ENCODE data around the gene GCC2. TPM values are rescaled to one million over a fixed set of nuclear protein-coding genes. Genes with fewer than 3 reads are reported as not detected.
A peak's percentile ranks its signal among the peaks of the same experiment; 100 is the strongest.
"Not testable (repeated sequence)": the region's sequence is repeated elsewhere in the genome, so short reads cannot be mapped to it uniquely, and the experiment has no call there.

The GCC2 gene
- total and polyA plus RNA-seq, 2 of the 13 experiments (the other 11 are each of a cell fraction or from before 2014, with no cell fraction given), result 17.6 to 22.5 TPM

DNA sequence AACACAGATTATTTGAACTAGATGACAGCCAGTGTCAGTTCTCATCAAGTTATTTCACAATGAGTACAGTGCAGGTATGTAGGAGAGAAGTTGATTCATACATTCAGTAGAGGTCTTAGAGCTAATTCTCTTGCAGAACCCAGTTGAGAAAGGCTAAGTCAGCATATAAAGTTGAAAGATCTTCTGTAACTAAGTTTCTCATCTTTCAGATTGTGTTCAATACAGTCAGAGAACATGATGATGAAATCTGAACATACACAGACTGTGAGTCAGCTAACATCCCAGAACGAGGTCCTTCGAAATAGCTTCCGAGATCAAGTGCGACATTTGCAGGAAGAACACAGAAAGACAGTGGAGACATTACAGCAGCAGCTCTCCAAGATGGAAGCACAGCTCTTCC is 43.4 kb downstream of the GCC2 start (continued):
- TF ChIP-seq, protein P1, sequence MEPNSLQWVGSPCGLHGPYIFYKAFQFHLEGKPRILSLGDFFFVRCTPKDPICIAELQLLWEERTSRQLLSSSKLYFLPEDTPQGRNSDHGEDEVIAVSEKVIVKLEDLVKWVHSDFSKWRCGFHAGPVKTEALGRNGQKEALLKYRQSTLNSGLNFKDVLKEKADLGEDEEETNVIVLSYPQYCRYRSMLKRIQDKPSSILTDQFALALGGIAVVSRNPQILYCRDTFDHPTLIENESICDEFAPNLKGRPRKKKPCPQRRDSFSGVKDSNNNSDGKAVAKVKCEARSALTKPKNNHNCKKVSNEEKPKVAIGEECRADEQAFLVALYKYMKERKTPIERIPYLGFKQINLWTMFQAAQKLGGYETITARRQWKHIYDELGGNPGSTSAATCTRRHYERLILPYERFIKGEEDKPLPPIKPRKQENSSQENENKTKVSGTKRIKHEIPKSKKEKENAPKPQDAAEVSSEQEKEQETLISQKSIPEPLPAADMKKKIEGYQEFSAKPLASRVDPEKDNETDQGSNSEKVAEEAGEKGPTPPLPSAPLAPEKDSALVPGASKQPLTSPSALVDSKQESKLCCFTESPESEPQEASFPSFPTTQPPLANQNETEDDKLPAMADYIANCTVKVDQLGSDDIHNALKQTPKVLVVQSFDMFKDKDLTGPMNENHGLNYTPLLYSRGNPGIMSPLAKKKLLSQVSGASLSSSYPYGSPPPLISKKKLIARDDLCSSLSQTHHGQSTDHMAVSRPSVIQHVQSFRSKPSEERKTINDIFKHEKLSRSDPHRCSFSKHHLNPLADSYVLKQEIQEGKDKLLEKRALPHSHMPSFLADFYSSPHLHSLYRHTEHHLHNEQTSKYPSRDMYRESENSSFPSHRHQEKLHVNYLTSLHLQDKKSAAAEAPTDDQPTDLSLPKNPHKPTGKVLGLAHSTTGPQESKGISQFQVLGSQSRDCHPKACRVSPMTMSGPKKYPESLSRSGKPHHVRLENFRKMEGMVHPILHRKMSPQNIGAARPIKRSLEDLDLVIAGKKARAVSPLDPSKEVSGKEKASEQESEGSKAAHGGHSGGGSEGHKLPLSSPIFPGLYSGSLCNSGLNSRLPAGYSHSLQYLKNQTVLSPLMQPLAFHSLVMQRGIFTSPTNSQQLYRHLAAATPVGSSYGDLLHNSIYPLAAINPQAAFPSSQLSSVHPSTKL (CRISPR knock-in tag; IDR thresholded peaks at IDR 0.05), result peak; percentile 40; the same call in 1 of the 2 replicates
- TF ChIP-seq NRL (CRISPR knock-in tag; IDR thresholded peaks at IDR 0.05; ENCODE audit: borderline replicate concordance), result no peak
- no peak for TF ChIP-seq ZNF746 (CRISPR knock-in tag; IDR thresholded peaks at IDR 0.05)
- TF ChIP-seq SRF (IDR thresholded peaks at IDR 0.05; ENCODE audit: low read depth, low read length), result no peak

DNA sequence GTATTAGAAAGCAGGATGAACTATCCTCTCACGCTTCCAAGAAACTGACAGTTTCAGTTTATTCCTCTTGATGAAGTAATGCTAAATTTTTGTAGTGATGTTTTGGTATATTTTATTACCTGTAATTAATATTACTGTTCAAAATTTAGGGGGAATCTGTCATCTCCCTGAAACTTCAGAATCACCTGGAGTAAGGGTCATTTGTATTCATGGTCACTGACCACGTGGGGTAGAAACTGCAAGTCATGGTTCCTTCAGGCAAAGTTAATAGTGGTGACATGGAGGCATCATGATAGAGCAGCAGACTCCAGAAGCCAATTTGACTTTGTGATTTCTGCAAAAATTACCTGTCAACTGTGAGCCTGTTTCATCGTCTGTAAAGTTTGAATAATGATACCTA is 47.2 kb downstream of the GCC2 start:
- Histone ChIP-seq H3K4me1 (ENCODE audit: insufficient read depth, low read length) (peaks cover 27% of the 10 kb centered on the region), H3K36me3 (replicated peaks in 1 of 2; ENCODE audit: control insufficient read depth in 1 of 2, insufficient read depth in 2 of 2, low read length in 2 of 2) (peaks cover 7 to 37% of the 10 kb centered on the region in 2 experiments)
- POLR2A ChIA-PET; H3K9ac ChIP-seq (ENCODE audit: insufficient read depth, low read depth, low read length); H3K4me3 ChIP-seq (replicated peaks in 1 of 3; ENCODE audit: insufficient read depth in 1 of 3, low read depth in 2 of 3, low read length in 3 of 3); H3K27me3 ChIP-seq (ENCODE audit: control insufficient read depth in 1 of 2, insufficient read depth in 2 of 2, low read length in 2 of 2); intact Hi-C loops (cut with micrococcal nuclease; ENCODE audit: unreplicated experiment); DNase-seq (ENCODE audit: low spot score); in situ Hi-C loops (cut with HindIII; ENCODE audit: extremely low pct_ligation_motif_present, low pct_unique_long_range_greater_than_20kb); H3K4me2 ChIP-seq (ENCODE audit: low read depth, low read length); H3K9me3 ChIP-seq (ENCODE audit: low read length); H4K20me1 ChIP-seq (ENCODE audit: insufficient read depth, low read length); CTCF ChIA-PET (ENCODE audit: low intra/inter-chr PET ratio, low total read pairs); H3K27ac ChIP-seq (ENCODE audit: extremely low read length, insufficient read depth, low read length); BruUV-seq (replicated peaks); ATAC-seq; H2AFZ ChIP-seq (ENCODE audit: low read length); H3K79me2 ChIP-seq (ENCODE audit: insufficient read depth, low read length); FAIRE-seq: not testable (repeated sequence)
- WGBS (ENCODE audit: low lambda C conversion rate), result 100% methylated on average over 2 of the region's 3 CpGs

DNA sequence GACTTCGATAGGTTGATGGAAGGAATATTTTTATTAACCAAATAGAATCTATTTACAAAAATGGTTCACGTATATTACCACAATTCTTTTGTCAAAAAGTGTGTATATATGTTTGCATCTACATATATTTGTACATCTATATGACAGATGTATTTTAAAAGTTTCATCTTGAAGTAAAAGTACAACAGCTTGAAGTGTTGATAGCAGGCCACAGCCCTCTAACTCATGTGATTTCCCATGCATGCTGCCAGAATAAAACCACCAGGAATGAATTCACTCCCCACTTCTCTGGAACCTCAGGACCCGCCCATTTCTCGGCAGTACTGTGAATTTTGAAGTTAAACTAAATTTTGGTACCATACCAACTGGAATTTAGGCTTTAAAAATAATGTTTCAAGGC is 58.6 kb downstream of the GCC2 start:
- CTCF ChIA-PET (ENCODE audit: low intra/inter-chr PET ratio, low total read pairs); H4K20me1 ChIP-seq (ENCODE audit: insufficient read depth, low read length); H3K4me3 ChIP-seq (replicated peaks in 1 of 3; ENCODE audit: insufficient read depth in 1 of 3, low read depth in 2 of 3, low read length in 3 of 3); H3K4me1 ChIP-seq (ENCODE audit: insufficient read depth, low read length); H3K9ac ChIP-seq (ENCODE audit: insufficient read depth, low read depth, low read length); H3K4me2 ChIP-seq (ENCODE audit: low read depth, low read length); H3K9me3 ChIP-seq (ENCODE audit: low read length); H3K27ac ChIP-seq (ENCODE audit: extremely low read length, insufficient read depth, low read length); BruUV-seq (replicated peaks); H3K79me2 ChIP-seq (ENCODE audit: insufficient read depth, low read length); H3K27me3 ChIP-seq (ENCODE audit: control insufficient read depth in 1 of 2, insufficient read depth in 2 of 2, low read length in 2 of 2); H2AFZ ChIP-seq (ENCODE audit: low read length); DNase-seq (ENCODE audit: low spot score); ATAC-seq; intact Hi-C loops (cut with micrococcal nuclease; ENCODE audit: unreplicated experiment); POLR2A ChIA-PET; in situ Hi-C loops (cut with HindIII; ENCODE audit: extremely low pct_ligation_motif_present, low pct_unique_long_range_greater_than_20kb); FAIRE-seq: not testable (repeated sequence)
- peaks cover 4 to 16% of the 10 kb centered on the region in 2 experiments; a peak in 3 of 5 replicates for H3K36me3 ChIP-seq (replicated peaks in 1 of 2; ENCODE audit: control insufficient read depth in 1 of 2, insufficient read depth in 2 of 2, low read length in 2 of 2)
- WGBS (ENCODE audit: low lambda C conversion rate), result 96% methylated on average over 4 of the region's 4 CpGs

DNA sequence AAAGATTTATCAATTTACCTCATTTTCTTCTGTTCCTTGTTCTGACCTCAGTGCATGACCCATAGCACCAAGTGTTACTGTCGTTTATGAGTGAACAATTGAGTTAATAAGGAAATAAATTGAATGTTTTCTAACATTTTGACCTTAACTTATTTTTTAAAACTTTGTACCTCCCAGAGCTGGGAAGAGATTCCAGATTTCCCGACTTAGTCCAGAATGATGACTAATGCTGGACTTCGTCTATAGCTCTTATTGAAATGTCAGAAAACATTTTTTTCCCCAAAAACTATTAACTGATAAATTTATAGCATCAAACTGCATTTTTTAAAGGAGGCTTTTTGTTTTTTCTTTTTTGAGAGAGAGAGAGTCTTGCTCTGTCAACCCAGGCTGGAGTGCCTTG is 63.4 kb downstream of the GCC2 start:
- BruUV-seq (replicated peaks); H3K36me3 ChIP-seq (replicated peaks in 1 of 2; ENCODE audit: control insufficient read depth in 1 of 2, insufficient read depth in 2 of 2, low read length in 2 of 2); H3K79me2 ChIP-seq (ENCODE audit: insufficient read depth, low read length); H2AFZ ChIP-seq (ENCODE audit: low read length); H3K9ac ChIP-seq (ENCODE audit: insufficient read depth, low read depth, low read length); intact Hi-C loops (cut with micrococcal nuclease; ENCODE audit: unreplicated experiment); DNase-seq (ENCODE audit: low spot score); H4K20me1 ChIP-seq (ENCODE audit: insufficient read depth, low read length); in situ Hi-C loops (cut with HindIII; ENCODE audit: extremely low pct_ligation_motif_present, low pct_unique_long_range_greater_than_20kb); ATAC-seq; CTCF ChIA-PET (ENCODE audit: low intra/inter-chr PET ratio, low total read pairs); H3K27me3 ChIP-seq (ENCODE audit: control insufficient read depth in 1 of 2, insufficient read depth in 2 of 2, low read length in 2 of 2); H3K9me3 ChIP-seq (ENCODE audit: low read length); FAIRE-seq; H3K4me1 ChIP-seq (ENCODE audit: insufficient read depth, low read length); H3K4me2 ChIP-seq (ENCODE audit: low read depth, low read length); H3K27ac ChIP-seq (ENCODE audit: extremely low read length, insufficient read depth, low read length); H3K4me3 ChIP-seq (replicated peaks in 1 of 3; ENCODE audit: insufficient read depth in 1 of 3, low read depth in 2 of 3, low read length in 3 of 3): not testable (repeated sequence)
- WGBS (ENCODE audit: low lambda C conversion rate), result 96% methylated on average over 3 of the region's 3 CpGs
- POLR2A ChIA-PET, result interaction anchor here (0.8 kb wide), 1 partner anchor 21 kb away, joined by 3 read pairs; no protein-coding TSS in a partner anchor
